Measurements from ENCODE around the gene BBOX1.

Gene BBOX1

GRCh38 chr11:27116684-27117083 is 76.1 kb downstream of the BBOX1 start:
- no peak overlapping the region for H3K27ac ChIP-seq
- no peak for TF ChIP-seq CTCF (conservative IDR thresholded peaks at IDR 0.05)

- no peak for TF ChIP-seq CTCF (conservative IDR thresholded peaks at IDR 0.05)
- no peak overlapping the region for H3K27ac ChIP-seq
Observed at GRCh38 chr11:27118371-27118770, 77.8 kb downstream of the BBOX1 start.

- no peak for TF ChIP-seq CTCF (conservative IDR thresholded peaks at IDR 0.05)
- no peak overlapping the region for H3K27ac ChIP-seq
Observed at GRCh38 chr11:27118949-27119348, 78.3 kb downstream of the BBOX1 start.

GRCh38 chr11:27119396-27119795 is 78.8 kb downstream of the BBOX1 start:
- TF ChIP-seq CTCF (conservative IDR thresholded peaks at IDR 0.05), result no peak
- no peak overlapping the region for H3K27ac ChIP-seq

GRCh38 chr11:27120211-27120610 is 79.6 kb downstream of the BBOX1 start:
- H3K27ac ChIP-seq, result no peak overlapping the region
- TF ChIP-seq CTCF (conservative IDR thresholded peaks at IDR 0.05), result no peak

GRCh38 chr11:27122001-27122400 is 81.4 kb downstream of the BBOX1 start:
- TF ChIP-seq CTCF (conservative IDR thresholded peaks at IDR 0.05), result no peak
- H3K27ac ChIP-seq, result no peak overlapping the region

- H3K27ac ChIP-seq, result no peak overlapping the region
- no peak for TF ChIP-seq CTCF (conservative IDR thresholded peaks at IDR 0.05)
Observed at GRCh38 chr11:27124514-27125264, 84.1 kb downstream of the BBOX1 start.
